ENCODE measurements around the gene NUDT4.

DNA sequence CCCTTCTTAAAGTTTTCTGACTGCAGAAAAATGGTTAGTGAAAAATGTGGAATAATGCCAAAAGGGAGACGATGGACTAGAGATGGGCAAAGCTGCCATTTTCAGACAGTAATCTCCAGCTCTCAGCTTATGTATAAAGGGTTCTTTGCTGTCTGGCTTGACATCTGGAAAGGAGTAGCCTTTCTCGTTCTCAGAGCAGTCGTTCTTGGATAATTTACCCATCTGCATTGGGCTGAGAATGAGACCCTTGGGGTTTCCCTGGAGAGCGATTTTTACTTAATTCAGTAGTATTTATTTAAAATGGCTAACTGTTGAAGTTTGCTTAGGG is 1.2 kb downstream of the NUDT4 start:
- no peak for TF ChIP-seq POLR2A (IDR thresholded peaks at IDR 0.05)
- TF ChIP-seq, protein P1, sequence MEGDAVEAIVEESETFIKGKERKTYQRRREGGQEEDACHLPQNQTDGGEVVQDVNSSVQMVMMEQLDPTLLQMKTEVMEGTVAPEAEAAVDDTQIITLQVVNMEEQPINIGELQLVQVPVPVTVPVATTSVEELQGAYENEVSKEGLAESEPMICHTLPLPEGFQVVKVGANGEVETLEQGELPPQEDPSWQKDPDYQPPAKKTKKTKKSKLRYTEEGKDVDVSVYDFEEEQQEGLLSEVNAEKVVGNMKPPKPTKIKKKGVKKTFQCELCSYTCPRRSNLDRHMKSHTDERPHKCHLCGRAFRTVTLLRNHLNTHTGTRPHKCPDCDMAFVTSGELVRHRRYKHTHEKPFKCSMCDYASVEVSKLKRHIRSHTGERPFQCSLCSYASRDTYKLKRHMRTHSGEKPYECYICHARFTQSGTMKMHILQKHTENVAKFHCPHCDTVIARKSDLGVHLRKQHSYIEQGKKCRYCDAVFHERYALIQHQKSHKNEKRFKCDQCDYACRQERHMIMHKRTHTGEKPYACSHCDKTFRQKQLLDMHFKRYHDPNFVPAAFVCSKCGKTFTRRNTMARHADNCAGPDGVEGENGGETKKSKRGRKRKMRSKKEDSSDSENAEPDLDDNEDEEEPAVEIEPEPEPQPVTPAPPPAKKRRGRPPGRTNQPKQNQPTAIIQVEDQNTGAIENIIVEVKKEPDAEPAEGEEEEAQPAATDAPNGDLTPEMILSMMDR (IDR thresholded peaks at IDR 0.05) = no peak

Measured in esophagus squamous epithelium (tissue), 4 donors.